SK-N-SH treated with all-trans-retinoic acid at 6 μM for 48 hours (cell line): Measurements from ENCODE around the gene IL12RB1.
"Not testable (repeated sequence)": the region's sequence is repeated elsewhere in the genome, so short reads cannot be mapped to it uniquely, and the experiment has no call there.

Source experiments
- ARNTL ChIP-seq: fragments of 450-650 bp; formaldehyde crosslinking; IDR thresholded peaks from 2 replicates; pipeline ENCODE4 v1.5.0; 2020; ENCODE audit warnings: low read depth, mild to moderate bottlenecking, moderate library complexity, borderline replicate concordance
- ESRRG ChIP-seq: fragments of 250-450 bp; sonication (Bioruptor Pico); IDR thresholded peaks from 2 replicates; pipeline ENCODE4 v1.6.1; 2021; ENCODE audit warnings: mild to moderate bottlenecking
- GLIS3 ChIP-seq: fragments of 250-450 bp; sonication (Bioruptor Pico); IDR thresholded peaks from 2 replicates; pipeline ENCODE4 v1.5.0; 2020; ENCODE audit warnings: mild to moderate bottlenecking, moderate library complexity
- OSR1 ChIP-seq: fragments of 250-450 bp; sonication (Bioruptor Pico); IDR thresholded peaks from 2 replicates; pipeline ENCODE4 v1.8.0; 2022; ENCODE audit warnings: moderate library complexity, mild to moderate bottlenecking, inconsistent platforms
- PPARA ChIP-seq: fragments of 250-450 bp; sonication (Bioruptor Pico); IDR thresholded peaks from 2 replicates; pipeline ENCODE4 v1.5.0; 2020; ENCODE audit warnings: mild to moderate bottlenecking, borderline replicate concordance
- RARB ChIP-seq: fragments of 250-450 bp; sonication (Bioruptor Pico); IDR thresholded peaks from 2 replicates; pipeline ENCODE4 v1.8.0; 2021; ENCODE audit warnings: mild to moderate bottlenecking, moderate library complexity
- ZC3H10 ChIP-seq: fragments of 250-450 bp; sonication (Bioruptor Pico); IDR thresholded peaks from 2 replicates; pipeline ENCODE4 v1.5.1; 2021; ENCODE audit warnings: mild to moderate bottlenecking, moderate library complexity
- ZFP30 ChIP-seq: fragments of 450-650 bp; formaldehyde crosslinking; IDR thresholded peaks from 2 replicates; pipeline ENCODE4 v1.5.0; 2022; ENCODE audit warnings: mild to moderate bottlenecking, moderate library complexity
- ZNF70 ChIP-seq: fragments of 450-650 bp; formaldehyde crosslinking; IDR thresholded peaks from 2 replicates; pipeline ENCODE4 v1.5.0; 2020; ENCODE audit warnings: mild to moderate bottlenecking, moderate library complexity

- not testable (repeated sequence) for TF ChIP-seq PPARA; ARNTL; ZC3H10 (CRISPR knock-in tag); ESRRG (CRISPR knock-in tag); OSR1 (CRISPR knock-in tag); ZNF70 (CRISPR knock-in tag); RARB (CRISPR knock-in tag); GLIS3; ZFP30 (CRISPR knock-in tag)
Observed at GRCh38 chr19:18032102-18032501, 54.6 kb downstream of the IL12RB1 start.
